SK-N-SH (cell line): ENCODE measurements around the gene ZNF804B. TPM values are rescaled to one million over a fixed set of nuclear protein-coding genes. Genes with fewer than 3 reads are reported as not detected.

ENCODE experiments used
- CTCF ChIA-PET: fragments of 300-600, 350-600 bp; formaldehyde crosslinking; extraction: SDS; loops from one replicate; lab custom pipeline; 2021; lab: Yijun Ruan, JAX
- POLR2A ChIA-PET: fragments of 350-600 bp; sonication (Branson Sonifier 250); formaldehyde crosslinking; extraction: SDS; loops from one replicate; lab custom pipeline; 2020; ENCODE audit warnings: antibody characterized with exemption, inconsistent platforms; lab: Yijun Ruan, JAX
- DNase-seq: peaks from one replicate; pipeline ENCODE4 v3.0.0; 2012
- H2AFZ ChIP-seq: fragments of 200-600 bp; sonication (generic); 2 replicates; pipeline ENCODE4 v1.8.1; 2016; ENCODE audit warnings: antibody characterized with exemption, mild to moderate bottlenecking, low read depth
- H3F3A ChIP-seq: fragments of 200-600 bp; sonication (generic); replicated peaks from 2 replicates; pipeline ENCODE3; 2016; ENCODE audit warnings: antibody characterized with exemption, mild to moderate bottlenecking; ENCODE audit not compliant: insufficient read depth
- H3K27ac ChIP-seq, 2 experiments: fragments of 200-500 bp in 1 of 2; fragments of 200-600 bp in 1 of 2; sonication (Bioruptor generic) in 1 of 2; sonication (generic), shearing (Covaris generic) in 1 of 2; 2 replicates each; pipeline versions ENCODE4 v1.5.1 to v1.6.1; 2014 to 2016; ENCODE audit warnings: low read depth in 2 of 2, inconsistent platforms in 1 of 2, low read length in 1 of 2, mild to moderate bottlenecking in 1 of 2, mixed read lengths in 1 of 2
- H3K27me3 ChIP-seq: fragments of 200-600 bp; sonication (generic), shearing (Covaris generic); 2 replicates; pipeline ENCODE4 v1.6.1; 2016; ENCODE audit warnings: mixed run types; ENCODE audit not compliant: insufficient read depth
- H3K36me3 ChIP-seq, 2 experiments: fragments of 200-500 bp in 1 of 2; fragments of 200-600 bp in 1 of 2; sonication (Bioruptor generic) in 1 of 2; sonication (generic) in 1 of 2; replicated peaks in 1 of 2; 2 replicates each; pipeline versions ENCODE3 to v1.5.1; 2014 to 2016; ENCODE audit warnings: low read length in 1 of 2, mild to moderate bottlenecking in 1 of 2; ENCODE audit not compliant: insufficient read depth in 2 of 2, control insufficient read depth in 1 of 2
- H3K4me1 ChIP-seq, 2 experiments: fragments of 200-500 bp in 1 of 2; fragments of 200-600 bp in 1 of 2; sonication (Bioruptor generic) in 1 of 2; sonication (generic), shearing (Covaris generic) in 1 of 2; 2 replicates each; pipeline versions ENCODE4 v1.5.1 to v1.6.1; 2014 to 2016; ENCODE audit warnings: low read depth in 1 of 2, low read length in 1 of 2, mixed run types in 1 of 2; ENCODE audit not compliant: insufficient read depth in 2 of 2, control insufficient read depth in 1 of 2
- H3K4me2 ChIP-seq: fragments of 200-600 bp; sonication (generic), shearing (Covaris generic); 2 replicates; pipeline ENCODE4 v1.6.1; 2017; ENCODE audit warnings: mixed run types
- H3K4me3 ChIP-seq, 2 experiments: fragments of 200-500 bp in 1 of 2; fragments of 200-600 bp in 1 of 2; sonication (Bioruptor generic) in 1 of 2; sonication (generic), shearing (Covaris generic) in 1 of 2; 2 replicates each; pipeline versions ENCODE4 v1.5.1 to v1.8.1; 2014 to 2016; ENCODE audit warnings: low read depth in 2 of 2, inconsistent platforms in 1 of 2, low read length in 1 of 2, mild to moderate bottlenecking in 1 of 2, mixed read lengths in 1 of 2, moderate library complexity in 1 of 2
- H3K79me2 ChIP-seq: fragments of 200-600 bp; sonication (generic); 2 replicates; pipeline ENCODE4 v1.8.1; 2017; ENCODE audit warnings: mild to moderate bottlenecking; ENCODE audit not compliant: insufficient read depth
- H3K9ac ChIP-seq: fragments of 200-600 bp; sonication (generic); 2 replicates; pipeline ENCODE4 v1.6.1; 2017; ENCODE audit warnings: mixed run types
- H3K9me2 ChIP-seq: fragments of 200-600 bp; sonication (generic); 2 replicates; pipeline ENCODE4 v1.6.1; 2017; ENCODE audit warnings: mixed run types
- H3K9me3 ChIP-seq: fragments of 200-600 bp; sonication (generic); 2 replicates; pipeline ENCODE4 v1.6.1; 2017; ENCODE audit warnings: mixed run types, mild to moderate bottlenecking, moderate library complexity
- H4K20me1 ChIP-seq: fragments of 200-600 bp; sonication (generic); 2 replicates; pipeline ENCODE4 v1.6.1; 2017; ENCODE audit warnings: mild to moderate bottlenecking, mixed run types; ENCODE audit not compliant: insufficient read depth
- EZH2phosphoT487 ChIP-seq: fragments of 200-600 bp; sonication (generic); IDR thresholded peaks from 2 replicates; pipeline ENCODE4 v1.6.1; 2017; ENCODE audit warnings: low read depth, mixed run types, mild to moderate bottlenecking, antibody characterized with exemption, moderate library complexity, borderline replicate concordance
- JUND ChIP-seq: IDR thresholded peaks from 2 replicates; pipeline ENCODE4 v1.4.0; 2012
- MXI1 ChIP-seq: IDR thresholded peaks from 2 replicates; pipeline ENCODE4 v1.6.1; 2012; ENCODE audit warnings: mild to moderate bottlenecking, low read depth, low read length, improper control_type of control experiment
- NFIC ChIP-seq: IDR thresholded peaks from 2 replicates; pipeline ENCODE4 v1.4.0; 2012; ENCODE audit warnings: borderline replicate concordance
- POLR2AphosphoS5 ChIP-seq: IDR thresholded peaks from 2 replicates; pipeline ENCODE4 v1.6.1; 2012; ENCODE audit warnings: low read depth, low read length
- SIN3A ChIP-seq: IDR thresholded peaks from 2 replicates; pipeline ENCODE4 v1.6.1; 2012; ENCODE audit warnings: low read depth, mild to moderate bottlenecking, low read length, moderate library complexity, borderline replicate concordance
- TAF1 ChIP-seq: IDR thresholded peaks from 2 replicates; pipeline ENCODE4 v1.6.1; 2012; ENCODE audit warnings: low read depth, mild to moderate bottlenecking, low read length, moderate library complexity, borderline replicate concordance
- WGBS: methylation state at CpG from one replicate; pipeline ENCODE4 v1.1.6; 2017; ENCODE audit warnings: low lambda C conversion rate; 5-methylcytosine and 5-hydroxymethylcytosine counted together
- polyA plus RNA-seq, 3 experiments: library from polyadenylated mRNA; depleted of rRNA; stranded (reverse); fragments of >200 nt; gene quantifications; 2 replicates each; pipeline ENCODE4 v1.2.3, GENCODE V29; 2012
- TF ChIP-seq, protein P1 (sequence below): IDR thresholded peaks from 2 replicates; pipeline ENCODE4; 2012
- TF ChIP-seq, protein P2 (sequence below): fragments of 200-600 bp; sonication (generic); IDR thresholded peaks from 2 replicates; pipeline ENCODE4 v1.6.1; 2017; ENCODE audit warnings: antibody characterized with exemption, mild to moderate bottlenecking, moderate library complexity
- TF ChIP-seq, protein P3 (sequence below): fragments of 150-350 bp; IDR thresholded peaks from 2 replicates; pipeline ENCODE4 v1.6.1; 2017; ENCODE audit warnings: antibody characterized with exemption, low read length, low read depth, borderline replicate concordance

The ZNF804B gene
- polyA plus RNA-seq, 1 of the 3 experiments (the other 2 are of a cell fraction) = not detected

DNA sequence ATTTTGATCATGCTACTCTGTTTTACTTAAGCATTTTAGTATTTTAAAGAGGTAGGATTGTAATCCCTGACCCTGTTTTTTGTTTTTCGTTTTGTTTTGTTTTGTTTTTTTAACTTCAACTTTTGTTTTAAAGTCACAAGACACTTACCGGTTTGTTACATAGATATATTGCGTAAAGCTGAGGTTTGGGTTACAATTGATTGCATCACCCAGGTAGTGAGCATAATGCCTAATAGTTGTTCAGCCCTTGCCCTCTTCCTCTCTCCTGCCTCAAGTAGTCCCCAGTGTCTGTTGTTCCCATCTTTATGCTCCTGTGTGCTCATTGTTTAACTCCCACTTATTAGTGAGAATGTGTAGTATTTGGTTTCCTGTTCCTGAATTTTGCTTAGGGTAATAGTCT lies 129.2 kb downstream of the ZNF804B start (continued):
- no peak for TF ChIP-seq SIN3A
- no peak for TF ChIP-seq MXI1
- TF ChIP-seq, protein P1, sequence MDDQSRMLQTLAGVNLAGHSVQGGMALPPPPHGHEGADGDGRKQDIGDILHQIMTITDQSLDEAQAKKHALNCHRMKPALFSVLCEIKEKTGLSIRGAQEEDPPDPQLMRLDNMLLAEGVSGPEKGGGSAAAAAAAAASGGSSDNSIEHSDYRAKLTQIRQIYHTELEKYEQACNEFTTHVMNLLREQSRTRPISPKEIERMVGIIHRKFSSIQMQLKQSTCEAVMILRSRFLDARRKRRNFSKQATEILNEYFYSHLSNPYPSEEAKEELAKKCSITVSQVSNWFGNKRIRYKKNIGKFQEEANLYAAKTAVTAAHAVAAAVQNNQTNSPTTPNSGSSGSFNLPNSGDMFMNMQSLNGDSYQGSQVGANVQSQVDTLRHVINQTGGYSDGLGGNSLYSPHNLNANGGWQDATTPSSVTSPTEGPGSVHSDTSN = no peak
- TF ChIP-seq TAF1 = no peak
- TF ChIP-seq, protein P2, sequence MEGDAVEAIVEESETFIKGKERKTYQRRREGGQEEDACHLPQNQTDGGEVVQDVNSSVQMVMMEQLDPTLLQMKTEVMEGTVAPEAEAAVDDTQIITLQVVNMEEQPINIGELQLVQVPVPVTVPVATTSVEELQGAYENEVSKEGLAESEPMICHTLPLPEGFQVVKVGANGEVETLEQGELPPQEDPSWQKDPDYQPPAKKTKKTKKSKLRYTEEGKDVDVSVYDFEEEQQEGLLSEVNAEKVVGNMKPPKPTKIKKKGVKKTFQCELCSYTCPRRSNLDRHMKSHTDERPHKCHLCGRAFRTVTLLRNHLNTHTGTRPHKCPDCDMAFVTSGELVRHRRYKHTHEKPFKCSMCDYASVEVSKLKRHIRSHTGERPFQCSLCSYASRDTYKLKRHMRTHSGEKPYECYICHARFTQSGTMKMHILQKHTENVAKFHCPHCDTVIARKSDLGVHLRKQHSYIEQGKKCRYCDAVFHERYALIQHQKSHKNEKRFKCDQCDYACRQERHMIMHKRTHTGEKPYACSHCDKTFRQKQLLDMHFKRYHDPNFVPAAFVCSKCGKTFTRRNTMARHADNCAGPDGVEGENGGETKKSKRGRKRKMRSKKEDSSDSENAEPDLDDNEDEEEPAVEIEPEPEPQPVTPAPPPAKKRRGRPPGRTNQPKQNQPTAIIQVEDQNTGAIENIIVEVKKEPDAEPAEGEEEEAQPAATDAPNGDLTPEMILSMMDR = no peak
- no peak for TF ChIP-seq EZH2phosphoT487

DNA sequence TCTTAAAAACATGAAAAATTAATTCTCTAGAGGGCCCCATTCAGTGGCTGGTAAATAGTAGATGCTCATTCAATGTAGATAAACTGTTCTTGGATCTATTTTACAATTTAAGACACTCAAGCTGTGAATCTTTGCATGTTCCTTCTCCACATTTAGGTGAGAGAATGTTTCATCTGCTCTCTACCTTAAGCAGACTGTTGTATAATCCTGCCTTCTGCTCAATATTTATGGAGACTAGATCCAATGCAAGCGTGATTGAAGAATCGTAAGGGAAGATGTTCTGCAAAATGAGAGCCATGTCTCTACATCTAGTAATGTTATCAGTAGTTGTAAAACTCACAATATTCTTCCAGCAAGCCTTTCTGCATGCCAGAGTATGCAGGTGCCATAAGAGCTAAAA lies 151.0 kb downstream of the ZNF804B start:
- WGBS = 62% methylated on average over 2 of the region's 2 CpGs
- Histone ChIP-seq H3K9me2 (no peaks in the 10 kb centered on the region), H3F3A (no peaks in the 10 kb centered on the region), H2AFZ (no peak overlapping the region), H3K27ac (no peak overlapping the region), H3K79me2 (no peaks in the 10 kb centered on the region), H3K4me1 (no peaks in the 10 kb centered on the region), H3K4me3 (no peak overlapping the region), H3K4me2 (no peak overlapping the region), H3K36me3 (no peaks in the 10 kb centered on the region), H3K27me3 (no peaks in the 10 kb centered on the region), H3K9ac (no peak overlapping the region), H3K9me3 (no peaks in the 10 kb centered on the region), H4K20me1 (no peaks in the 10 kb centered on the region)
- no peak for DNase-seq
- CTCF ChIA-PET = interaction anchor here (1.7 kb wide), 1 partner anchor 712 kb away, joined by 5 read pairs; no protein-coding TSS in a partner anchor
- POLR2A ChIA-PET = no interaction called here
- no peak for TF ChIP-seq POLR2AphosphoS5
- TF ChIP-seq, protein P3, sequence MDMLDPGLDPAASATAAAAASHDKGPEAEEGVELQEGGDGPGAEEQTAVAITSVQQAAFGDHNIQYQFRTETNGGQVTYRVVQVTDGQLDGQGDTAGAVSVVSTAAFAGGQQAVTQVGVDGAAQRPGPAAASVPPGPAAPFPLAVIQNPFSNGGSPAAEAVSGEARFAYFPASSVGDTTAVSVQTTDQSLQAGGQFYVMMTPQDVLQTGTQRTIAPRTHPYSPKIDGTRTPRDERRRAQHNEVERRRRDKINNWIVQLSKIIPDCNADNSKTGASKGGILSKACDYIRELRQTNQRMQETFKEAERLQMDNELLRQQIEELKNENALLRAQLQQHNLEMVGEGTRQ = no peak
- TF ChIP-seq, protein P1 = no peak
- TF ChIP-seq NFIC = no peak

DNA sequence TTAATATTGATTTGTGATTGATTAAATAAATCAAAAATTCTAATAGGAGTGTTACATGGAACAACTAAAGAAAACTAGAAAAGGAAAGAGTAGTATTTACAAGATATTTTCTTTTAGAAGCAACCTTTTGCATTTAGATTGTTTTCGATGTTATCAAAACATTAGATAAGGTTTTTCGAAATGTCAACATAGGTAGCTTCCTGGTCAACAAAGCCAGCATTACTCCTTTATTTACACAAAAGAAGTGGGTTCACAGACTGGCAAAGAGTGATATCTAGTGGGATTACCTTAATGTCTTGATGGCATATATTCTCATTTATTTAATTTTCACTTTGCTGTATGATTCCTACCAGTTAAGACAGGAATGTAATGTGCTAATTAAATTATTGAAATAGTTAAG lies 153.4 kb downstream of the ZNF804B start:
- no peak overlapping the region for H3K4me2 ChIP-seq
- CTCF ChIA-PET = no interaction called here
- no peak overlapping the region for H3K27ac ChIP-seq
- DNase-seq = no peak
- H3K79me2 ChIP-seq = no peaks in the 10 kb centered on the region
- no peaks in the 10 kb centered on the region for H3K36me3 ChIP-seq
- no peaks in the 10 kb centered on the region for H3K27me3 ChIP-seq
- no peak for TF ChIP-seq JUND
- H4K20me1 ChIP-seq = no peaks in the 10 kb centered on the region
- no peak overlapping the region for H2AFZ ChIP-seq
- H3K9me2 ChIP-seq = no peaks in the 10 kb centered on the region
- POLR2A ChIA-PET = no interaction called here
- 63% methylated on average over 2 of the region's 2 CpGs for WGBS
- H3K9me3 ChIP-seq = no peaks in the 10 kb centered on the region
- no peaks in the 10 kb centered on the region for H3K4me1 ChIP-seq
- no peaks in the 10 kb centered on the region for H3F3A ChIP-seq
- no peak overlapping the region for H3K4me3 ChIP-seq
- H3K9ac ChIP-seq = no peak overlapping the region
